ENCODE results near the gene DHRS7C. TPM values are rescaled to one million over a fixed set of nuclear protein-coding genes. Genes with fewer than 3 reads are reported as not detected.

DHRS7C gene
- total RNA-seq, 2 donors from 2014 or later = not detected

- no peaks in the 10 kb centered on the region for H3K36me3 Mint-ChIP-seq (ENCODE audit: insufficient read depth in 2 of 2)
- no peaks in the 10 kb centered on the region for H3K9me3 Mint-ChIP-seq
- H3K4me3 Mint-ChIP-seq = no peak overlapping the region
- ATAC-seq (replicated peaks in 1 of 2) (no peak), DNase-seq (no peak)
- peaks cover 4% of the 10 kb centered on the region for H3K27me3 Mint-ChIP-seq (ENCODE audit: low read depth)
- H3K27ac Mint-ChIP-seq = no peak overlapping the region
- H3K4me1 Mint-ChIP-seq (ENCODE audit: low read depth) = no peaks in the 10 kb centered on the region
Measured at GRCh38 chr17:9726291-9726690, 65.1 kb downstream of the DHRS7C start.

GRCh38 chr17:9725575-9725974 is 65.8 kb downstream of the DHRS7C start:
- DNase-seq = no peak
- Mint-ChIP-seq H3K4me3 (no peak overlapping the region), H3K36me3 (ENCODE audit: insufficient read depth in 2 of 2) (no peaks in the 10 kb centered on the region), H3K9me3 (no peaks in the 10 kb centered on the region), H3K4me1 (ENCODE audit: low read depth) (no peaks in the 10 kb centered on the region), H3K27me3 (ENCODE audit: low read depth) (peaks cover 4% of the 10 kb centered on the region), H3K27ac (no peak overlapping the region)
- ATAC-seq (replicated peaks in 1 of 2) = no peak

Other genes starting within 250 kb of the DHRS7C start
- 10 to 100 TPM; 53.8 to 61.3 TPM for gene STX8, start 215.8 kb downstream of the DHRS7C start, total RNA-seq
- under 1 TPM; 0.28 to 0.77 TPM for gene CFAP52, start 214.9 kb downstream of the DHRS7C start, total RNA-seq
- 1 to 10 TPM in 1 of 2 donors, under 1 TPM in 1; 0.50 to 1.6 TPM for gene USP43, start 146.1 kb downstream of the DHRS7C start, total RNA-seq
- not detected for gene GSG1L2, start 30.5 kb upstream of the DHRS7C start, total RNA-seq
- not detected for gene GLP2R, start 34.3 kb upstream of the DHRS7C start, total RNA-seq
- gene RCVRN, start 113.7 kb upstream of the DHRS7C start, total RNA-seq = not detected